Activated naive CD4-positive, alpha-beta T cell treated with anti-CD3 and anti-CD28 coated beads, Interleukin-2, amount 10 ng/mL, durations not matched to agents 7 days and 5 days (primary cell): ENCODE results near the gene GCLC.

Source experiments
- CTCF ChIA-PET: fragments of 350-600 bp; sonication (Branson Sonifier 250); formaldehyde crosslinking; loops from one replicate; lab custom pipeline; 2021; ENCODE audit warnings: antibody characterized with exemption; lab: Charles Lee
- DNase-seq: peaks from one replicate; pipeline ENCODE4 v3.0.0-alpha.2; 2020
- H3K27ac Mint-ChIP-seq: one replicate; pipeline ENCODE4 v1.8.0; 2021; ENCODE audit warnings: mild to moderate bottlenecking, moderate library complexity, mixed read lengths
- H3K27me3 Mint-ChIP-seq: one replicate; pipeline ENCODE4 v1.8.0; 2021; ENCODE audit warnings: mild to moderate bottlenecking, mixed read lengths
- H3K36me3 Mint-ChIP-seq: one replicate; pipeline ENCODE4 v1.8.0; 2021; ENCODE audit warnings: mixed read lengths
- H3K4me1 Mint-ChIP-seq: one replicate; pipeline ENCODE4 v1.8.0; 2021; ENCODE audit warnings: mixed read lengths
- H3K4me3 Mint-ChIP-seq: one replicate; pipeline ENCODE4 v1.8.0; 2021; ENCODE audit warnings: mild to moderate bottlenecking, moderate library complexity, mixed read lengths
- H3K9me3 Mint-ChIP-seq: one replicate; pipeline ENCODE4 v1.8.0; 2021; ENCODE audit warnings: mixed read lengths

Gene GCLC

GRCh38 chr6:53546281-53546680 is 1.4 kb upstream of the GCLC start:
- Mint-ChIP-seq H3K27ac (no peak overlapping the region), H3K4me3 (peak overlapping the region; percentile 1), H3K36me3 (peaks cover 3% of the 10 kb centered on the region), H3K4me1 (peaks cover 52% of the 10 kb centered on the region), H3K27me3 (peaks cover 27% of the 10 kb centered on the region), H3K9me3 (no peaks in the 10 kb centered on the region)
- CTCF ChIA-PET: interaction anchor here (0.9 to 1.0 kb wide), 2 partner anchors 104 to 105 kb away, joined by 3 to 5 read pairs; no protein-coding TSS in a partner anchor
- DNase-seq: no peak

DNA sequence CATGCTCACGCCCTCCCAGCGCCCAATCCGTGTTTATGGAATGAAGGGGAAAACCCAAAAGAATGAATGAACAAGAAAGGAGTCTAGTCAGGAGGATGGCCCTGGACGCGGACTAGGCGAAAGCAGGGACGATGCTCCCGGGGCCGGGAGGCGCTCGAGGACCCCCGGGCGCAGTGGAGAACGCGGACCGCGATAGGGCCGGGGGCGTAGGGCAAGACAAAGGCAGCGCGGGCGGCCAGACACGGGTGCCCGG is 758 bp downstream of the GCLC start:
- peaks cover 59% of the 10 kb centered on the region for H3K4me1 Mint-ChIP-seq
- no peak for DNase-seq
- H3K27me3 Mint-ChIP-seq: peaks cover 27% of the 10 kb centered on the region
- CTCF ChIA-PET: interaction anchor here (1.0 to 2.3 kb wide), 5 partner anchors 10 to 107 kb away, joined by 3 to 16 read pairs (median 3); no protein-coding TSS in a partner anchor
- H3K9me3 Mint-ChIP-seq: no peaks in the 10 kb centered on the region
- peaks cover 12% of the 10 kb centered on the region for H3K36me3 Mint-ChIP-seq
- peak overlapping the region; percentile 91 for H3K27ac Mint-ChIP-seq
- peak overlapping the region; percentile 95 for H3K4me3 Mint-ChIP-seq

DNA sequence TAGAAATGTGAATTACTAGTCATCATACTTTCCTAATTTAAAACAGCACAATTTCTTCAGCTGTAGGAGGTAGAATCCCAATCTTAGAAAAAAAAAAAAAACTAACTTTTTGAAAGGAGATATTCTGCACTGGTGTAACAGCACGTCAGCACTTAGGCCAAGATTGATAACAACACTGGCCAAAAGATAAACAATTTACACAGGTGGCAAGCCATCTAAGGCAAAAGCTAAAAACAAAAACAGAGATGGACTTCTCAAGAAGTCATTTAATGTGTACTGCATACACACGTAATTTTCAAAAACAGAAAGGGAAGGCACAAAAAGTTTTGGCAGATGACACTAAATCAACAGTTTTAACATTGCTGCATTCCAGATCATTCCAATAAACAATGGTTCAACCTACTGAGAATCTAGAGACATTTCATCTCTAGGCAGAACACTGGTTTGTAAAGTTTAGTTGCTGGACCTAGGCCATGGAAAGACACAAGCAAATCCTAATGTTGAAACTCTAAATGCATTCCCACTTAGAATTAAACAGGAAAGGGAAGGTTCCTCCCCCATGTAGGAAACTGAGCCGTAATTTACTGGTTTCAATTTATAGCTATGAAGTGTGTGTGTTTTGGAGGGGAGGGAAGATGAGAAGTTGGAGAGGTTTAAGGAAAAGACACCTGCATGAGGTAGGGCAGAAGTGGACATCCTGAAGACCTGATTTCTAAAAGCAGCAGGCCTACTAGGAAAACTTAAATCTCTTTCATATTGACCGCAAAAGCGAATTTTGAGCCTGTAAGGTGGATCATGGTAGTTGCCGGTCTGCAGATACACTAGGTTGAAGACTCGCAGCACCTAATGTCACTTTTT is 1.3 kb downstream of the GCLC start:
- peak overlapping the region; percentile 91 for H3K27ac Mint-ChIP-seq
- peak overlapping the region; percentile 95 for H3K4me3 Mint-ChIP-seq
- H3K36me3 Mint-ChIP-seq: peaks cover 12% of the 10 kb centered on the region
- peaks cover 27% of the 10 kb centered on the region for H3K27me3 Mint-ChIP-seq
- no peak for DNase-seq
- CTCF ChIA-PET: interaction anchor here (1.0 to 2.3 kb wide), 8 partner anchors 9 to 183 kb away, joined by 3 to 16 read pairs (median 3); no protein-coding TSS in a partner anchor
- no peaks in the 10 kb centered on the region for H3K9me3 Mint-ChIP-seq
- peaks cover 58% of the 10 kb centered on the region for H3K4me1 Mint-ChIP-seq

- Mint-ChIP-seq H3K36me3 (peaks cover 12% of the 10 kb centered on the region), H3K9me3 (no peaks in the 10 kb centered on the region), H3K27me3 (peaks cover 15% of the 10 kb centered on the region), H3K4me1 (peaks cover 42% of the 10 kb centered on the region), H3K4me3 (no peak overlapping the region), H3K27ac (no peak overlapping the region)
- CTCF ChIA-PET: interaction anchor here (0.9 to 1.2 kb wide), 3 partner anchors 45 to 181 kb away, joined by 3 to 4 read pairs (median 4); no protein-coding TSS in a partner anchor
- no peak for DNase-seq
These were observed 3.0 kb downstream of the GCLC start for GRCh38 chr6:53541900-53542299.

GRCh38 chr6:53540129-53540692 is 4.7 kb downstream of the GCLC start:
- Mint-ChIP-seq H3K36me3 (peaks cover 12% of the 10 kb centered on the region), H3K4me3 (no peak overlapping the region), H3K27me3 (peaks cover 5% of the 10 kb centered on the region), H3K4me1 (peaks cover 30% of the 10 kb centered on the region), H3K27ac (no peak overlapping the region), H3K9me3 (no peaks in the 10 kb centered on the region)
- no peak for DNase-seq
- CTCF ChIA-PET: interaction anchor here (0.8 kb wide), 1 partner anchor 43 kb away, joined by 4 read pairs; no protein-coding TSS in a partner anchor

DNA sequence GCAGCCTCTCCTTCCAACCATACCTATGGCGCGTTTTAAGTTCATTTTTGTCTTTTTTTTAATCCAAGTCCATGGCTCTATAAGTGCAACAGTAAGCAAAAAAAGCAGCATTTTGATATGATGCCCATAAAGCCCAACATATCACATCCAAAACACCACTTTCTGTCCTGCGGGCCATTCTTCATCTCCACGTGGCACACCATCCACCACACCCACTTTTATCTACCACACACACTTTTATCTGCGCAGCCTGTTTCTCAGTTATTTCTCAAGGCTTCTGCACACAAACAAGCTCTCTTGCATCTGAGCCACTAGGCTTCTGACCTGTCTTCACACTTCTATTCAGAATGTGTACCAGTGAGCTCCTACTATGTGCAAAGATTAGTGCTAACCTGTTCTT is 5.3 kb downstream of the GCLC start:
- no peaks in the 10 kb centered on the region for H3K27me3 Mint-ChIP-seq
- DNase-seq: no peak
- H3K9me3 Mint-ChIP-seq: no peaks in the 10 kb centered on the region
- CTCF ChIA-PET: no interaction called here
- H3K4me1 Mint-ChIP-seq: peaks cover 26% of the 10 kb centered on the region
- peaks cover 12% of the 10 kb centered on the region for H3K36me3 Mint-ChIP-seq
- no peak overlapping the region for H3K27ac Mint-ChIP-seq
- no peak overlapping the region for H3K4me3 Mint-ChIP-seq

DNA sequence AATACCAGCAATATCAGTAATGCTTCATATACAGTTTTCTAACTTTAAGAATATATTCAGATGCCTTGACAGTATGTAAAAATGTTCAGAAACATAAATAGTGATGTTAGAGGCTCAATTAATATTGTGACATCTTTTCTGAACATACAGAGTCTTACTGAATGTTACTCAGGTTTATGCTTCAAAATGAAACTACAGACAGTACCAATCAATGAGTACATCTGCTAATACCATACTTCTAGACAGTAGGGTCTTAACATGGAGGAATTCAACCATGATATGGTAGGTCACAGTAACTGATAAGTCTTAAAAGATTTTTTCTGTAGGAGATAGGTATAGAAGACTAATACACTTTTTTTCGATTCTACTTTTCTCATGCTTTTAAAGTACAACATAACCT is 8.3 kb downstream of the GCLC start:
- DNase-seq: no peak
- Mint-ChIP-seq H3K9me3 (no peaks in the 10 kb centered on the region), H3K27ac (no peak overlapping the region), H3K27me3 (no peaks in the 10 kb centered on the region), H3K36me3 (peaks cover 9% of the 10 kb centered on the region), H3K4me3 (no peak overlapping the region), H3K4me1 (peaks cover 25% of the 10 kb centered on the region)
- CTCF ChIA-PET: no interaction called here

- no peak for DNase-seq
- no peaks in the 10 kb centered on the region for H3K9me3 Mint-ChIP-seq
- no peak overlapping the region for H3K27ac Mint-ChIP-seq
These were observed 12.0 kb downstream of the GCLC start for GRCh38 chr6:53532942-53533341.

DNA sequence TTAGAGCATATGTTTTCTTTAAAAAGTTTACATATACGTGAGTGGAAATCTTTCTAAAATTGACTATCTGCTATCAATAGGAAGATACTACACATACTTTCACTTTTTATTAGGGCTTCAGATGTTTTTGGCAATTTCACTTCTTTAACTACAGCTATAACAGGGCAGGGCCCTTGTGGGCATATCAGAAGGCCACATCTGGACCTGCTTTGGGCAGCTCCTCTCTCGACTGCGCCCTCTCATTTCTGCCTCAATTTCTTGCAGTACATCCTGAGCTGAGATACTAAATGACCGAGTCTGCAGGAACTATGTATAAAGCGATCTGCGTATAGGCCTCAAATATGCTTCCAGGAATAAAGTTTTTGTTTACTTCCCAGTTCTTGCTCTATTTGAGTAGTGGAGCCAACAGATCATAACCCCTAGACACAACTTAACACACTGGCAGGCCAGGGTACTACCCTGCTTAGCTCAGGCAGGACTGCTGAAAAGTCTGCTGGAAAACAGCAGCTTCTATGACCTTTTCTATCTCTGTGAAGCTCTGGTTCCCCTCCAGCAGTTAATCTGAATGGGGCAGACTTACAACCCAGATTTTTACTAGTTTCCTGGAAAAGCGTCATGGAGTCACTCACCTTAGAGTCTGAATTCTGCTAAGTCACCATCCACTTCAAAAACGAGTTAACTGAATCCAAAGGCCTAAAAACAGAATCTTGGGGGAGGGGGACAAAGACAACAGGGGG is 12.7 kb downstream of the GCLC start:
- Mint-ChIP-seq H3K4me1 (peaks cover 21% of the 10 kb centered on the region), H3K9me3 (no peaks in the 10 kb centered on the region), H3K27ac (no peak overlapping the region), H3K4me3 (no peak overlapping the region), H3K27me3 (no peaks in the 10 kb centered on the region), H3K36me3 (no peaks in the 10 kb centered on the region)
- DNase-seq: no peak
- CTCF ChIA-PET: interaction anchor here (0.7 to 1.5 kb wide), 4 partner anchors 10 to 193 kb away, joined by 3 to 4 read pairs (median 3); partner anchors contain the start of gene GCLC

More at GRCh38 chr6:53532942-53533341, 12.0 kb downstream of the GCLC start:
- Mint-ChIP-seq H3K4me3 (no peak overlapping the region), H3K36me3 (no peaks in the 10 kb centered on the region), H3K27me3 (no peaks in the 10 kb centered on the region), H3K4me1 (peaks cover 21% of the 10 kb centered on the region)
- CTCF ChIA-PET: no interaction called here

GRCh38 chr6:53530780-53531386 is 14.0 kb downstream of the GCLC start:
- DNase-seq: no peak
- Mint-ChIP-seq H3K36me3 (no peaks in the 10 kb centered on the region), H3K4me3 (no peak overlapping the region), H3K27me3 (no peaks in the 10 kb centered on the region), H3K27ac (no peak overlapping the region), H3K9me3 (no peaks in the 10 kb centered on the region), H3K4me1 (peaks cover 21% of the 10 kb centered on the region)
- CTCF ChIA-PET: interaction anchor here (0.9 to 1.5 kb wide), 4 partner anchors 9 to 194 kb away, joined by 3 to 4 read pairs (median 4); partner anchors contain the start of gene GCLC

DNA sequence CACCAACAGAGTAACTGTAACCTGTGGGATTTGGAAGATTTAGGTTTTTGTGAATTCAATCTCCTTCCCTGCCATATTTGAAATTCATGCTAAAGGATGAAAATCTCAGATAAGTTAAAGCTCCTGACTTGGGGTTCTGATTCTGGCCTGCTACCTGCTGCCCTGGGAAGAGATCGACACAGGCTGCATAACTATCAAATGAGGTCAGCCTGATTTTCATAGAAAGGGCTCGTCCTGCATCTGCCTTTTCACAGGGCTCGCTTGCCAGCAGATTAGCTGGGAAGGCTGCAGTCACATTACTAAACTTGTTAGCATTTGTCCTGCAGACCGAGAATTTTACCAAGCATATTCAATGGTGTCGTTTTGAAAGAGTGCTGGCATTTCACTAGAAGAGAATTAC is 14.6 kb downstream of the GCLC start:
- Mint-ChIP-seq H3K9me3 (no peaks in the 10 kb centered on the region), H3K27me3 (no peaks in the 10 kb centered on the region), H3K36me3 (no peaks in the 10 kb centered on the region), H3K4me3 (no peak overlapping the region), H3K4me1 (peaks cover 21% of the 10 kb centered on the region), H3K27ac (no peak overlapping the region)
- no peak for DNase-seq
- CTCF ChIA-PET: interaction anchor here (1.5 kb wide), 1 partner anchor 121 kb away, joined by 4 read pairs; no protein-coding TSS in a partner anchor

GRCh38 chr6:53529324-53530036 is 15.4 kb downstream of the GCLC start:
- H3K27ac Mint-ChIP-seq: no peak overlapping the region
- peaks cover 21% of the 10 kb centered on the region for H3K4me1 Mint-ChIP-seq
- DNase-seq: no peak
- no peaks in the 10 kb centered on the region for H3K27me3 Mint-ChIP-seq
- H3K4me3 Mint-ChIP-seq: no peak overlapping the region
- CTCF ChIA-PET: interaction anchor here (1.5 kb wide), 1 partner anchor 122 kb away, joined by 4 read pairs; no protein-coding TSS in a partner anchor
- H3K9me3 Mint-ChIP-seq: no peaks in the 10 kb centered on the region
- H3K36me3 Mint-ChIP-seq: no peaks in the 10 kb centered on the region

DNA sequence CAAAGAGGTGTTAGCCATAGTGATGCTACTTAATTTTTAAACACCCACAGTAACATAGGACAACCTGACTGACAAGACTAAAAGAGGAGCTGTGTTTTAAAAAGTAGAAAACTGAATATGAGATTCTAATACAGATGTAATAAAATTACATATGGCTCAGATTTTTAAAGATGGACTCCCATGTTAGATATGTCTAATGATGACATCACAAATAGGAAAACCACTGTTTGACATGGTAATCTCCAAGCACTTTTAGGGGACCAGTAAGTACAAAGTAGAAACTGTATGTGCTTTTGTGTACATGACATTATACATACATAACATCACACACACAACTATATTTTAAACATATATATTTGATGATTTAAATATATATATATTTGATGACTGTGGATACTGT is 16.8 kb downstream of the GCLC start:
- H3K27me3 Mint-ChIP-seq: no peaks in the 10 kb centered on the region
- H3K27ac Mint-ChIP-seq: no peak overlapping the region
- no peak for DNase-seq
- no peak overlapping the region for H3K4me3 Mint-ChIP-seq
- peaks cover 19% of the 10 kb centered on the region for H3K4me1 Mint-ChIP-seq
- H3K9me3 Mint-ChIP-seq: no peaks in the 10 kb centered on the region
- H3K36me3 Mint-ChIP-seq: no peaks in the 10 kb centered on the region
- CTCF ChIA-PET: no interaction called here
